Type B pancreatic cell (in vitro differentiated cells): ENCODE measurements around the gene WDR48. TPM values are rescaled to one million over a fixed set of nuclear protein-coding genes. Genes with fewer than 3 reads are reported as not detected.
"Not testable (repeated sequence)": the region's sequence is repeated elsewhere in the genome, so short reads cannot be mapped to it uniquely, and the experiment has no call there.

ENCODE experiments used
- DNase-seq: peaks from one replicate; pipeline ENCODE4 v3.0.0; 2021; ENCODE audit warnings: mixed read lengths; ENCODE audit not compliant: unreplicated experiment; ENCODE audit errors: extremely low spot score
- H3K27ac Mint-ChIP-seq: 2 replicates; pipeline ENCODE4 v1.8.0; 2021; ENCODE audit warnings: mild to moderate bottlenecking, mixed read lengths
- H3K27me3 Mint-ChIP-seq: 2 replicates; pipeline ENCODE4 v1.8.0; 2021; ENCODE audit warnings: mixed read lengths
- H3K36me3 Mint-ChIP-seq: 2 replicates; pipeline ENCODE4 v1.8.0; 2021; ENCODE audit warnings: mixed read lengths
- H3K4me1 Mint-ChIP-seq: one replicate; pipeline ENCODE4 v1.8.0; 2021; ENCODE audit warnings: mixed read lengths; ENCODE audit not compliant: unreplicated experiment
- H3K4me3 Mint-ChIP-seq: 2 replicates; pipeline ENCODE4 v1.8.0; 2021; ENCODE audit warnings: mild to moderate bottlenecking, mixed read lengths
- H3K9me3 Mint-ChIP-seq: 2 replicates; pipeline ENCODE4 v1.8.0; 2021; ENCODE audit warnings: mixed read lengths
- CTCF ChIP-seq: fragments of 200-600 bp; sonication (generic); conservative IDR thresholded peaks from 2 replicates; pipeline ENCODE4 v1.5.0; 2021; ENCODE audit warnings: antibody characterized with exemption, mild to moderate bottlenecking
- total RNA-seq: library from RNA; stranded (reverse); gene quantifications from 2 replicates; pipeline ENCODE4 v1.2.1, GENCODE V29; 2021; ENCODE audit warnings: low replicate concordance

WDR48 gene
- total RNA-seq, 1 donor from 2014 or later: 61.4 TPM

GRCh38 chr3:39050029-39050428 lies 1.8 kb upstream of the WDR48 start:
- DNase-seq: no peak
- H3K4me1 Mint-ChIP-seq: peaks cover 24% of the 10 kb centered on the region
- peaks cover 4% of the 10 kb centered on the region for H3K9me3 Mint-ChIP-seq
- H3K36me3 Mint-ChIP-seq: no peaks in the 10 kb centered on the region
- H3K4me3 Mint-ChIP-seq: no peak overlapping the region
- no peak overlapping the region for H3K27ac Mint-ChIP-seq
- no peak for TF ChIP-seq CTCF
- H3K27me3 Mint-ChIP-seq: peaks cover 6% of the 10 kb centered on the region

GRCh38 chr3:39052583-39052982 lies 767 bp downstream of the WDR48 start:
- H3K27me3 Mint-ChIP-seq: no peaks in the 10 kb centered on the region
- peak overlapping the region; percentile 97 for H3K4me3 Mint-ChIP-seq
- TF ChIP-seq CTCF: no peak
- H3K36me3 Mint-ChIP-seq: no peaks in the 10 kb centered on the region
- peaks cover 4% of the 10 kb centered on the region for H3K9me3 Mint-ChIP-seq
- DNase-seq: no peak
- H3K4me1 Mint-ChIP-seq: peaks cover 29% of the 10 kb centered on the region
- peak overlapping the region; percentile 96 for H3K27ac Mint-ChIP-seq

- Mint-ChIP-seq H3K4me3 (no peak overlapping the region), H3K27ac (no peak overlapping the region), H3K27me3 (no peaks in the 10 kb centered on the region), H3K9me3 (peaks cover 4% of the 10 kb centered on the region), H3K4me1 (peaks cover 29% of the 10 kb centered on the region), H3K36me3 (no peaks in the 10 kb centered on the region)
- no peak for DNase-seq
- no peak for TF ChIP-seq CTCF
These were observed 1.9 kb downstream of the WDR48 start for GRCh38 chr3:39053696-39054095.

GRCh38 chr3:39056151-39056550 lies 4.3 kb downstream of the WDR48 start:
- DNase-seq: no peak
- H3K9me3 Mint-ChIP-seq: peaks cover 4% of the 10 kb centered on the region
- no peak overlapping the region for H3K27ac Mint-ChIP-seq
- H3K27me3 Mint-ChIP-seq: no peaks in the 10 kb centered on the region
- TF ChIP-seq CTCF: no peak
- peaks cover 5% of the 10 kb centered on the region for H3K36me3 Mint-ChIP-seq
- H3K4me3 Mint-ChIP-seq: no peak overlapping the region
- peaks cover 33% of the 10 kb centered on the region for H3K4me1 Mint-ChIP-seq

- H3K27ac Mint-ChIP-seq, DNase-seq, H3K9me3 Mint-ChIP-seq, H3K27me3 Mint-ChIP-seq, H3K4me3 Mint-ChIP-seq: not testable (repeated sequence)
- H3K4me1 Mint-ChIP-seq: peaks cover 29% of the 10 kb centered on the region
- peaks cover 16% of the 10 kb centered on the region for H3K36me3 Mint-ChIP-seq
These were observed 9.4 kb downstream of the WDR48 start for GRCh38 chr3:39061228-39061627.

GRCh38 chr3:39062180-39062579 lies 10.4 kb downstream of the WDR48 start:
- Mint-ChIP-seq H3K27ac (no peak overlapping the region), H3K27me3 (no peaks in the 10 kb centered on the region), H3K9me3 (no peaks in the 10 kb centered on the region), H3K36me3 (peaks cover 16% of the 10 kb centered on the region), H3K4me1 (peaks cover 25% of the 10 kb centered on the region), H3K4me3 (no peak overlapping the region)
- TF ChIP-seq CTCF: no peak
- no peak for DNase-seq
